HCT116 (cell line): Measurements from ENCODE around the gene SORL1. TPM values are rescaled to one million over a fixed set of nuclear protein-coding genes. Genes with fewer than 3 reads are reported as not detected.

ENCODE experiments used
- ATAC-seq: fragments of 200-7000 bp; cut with Tn5 transposase; 2 replicates; pipeline ENCODE4 v1.9.1; 2020; ENCODE audit warnings: mild to moderate bottlenecking, moderate library complexity
- BruUV-seq: library from RNA; stranded (reverse); fragments of 400-500 nt; replicated peaks from 2 replicates; lab custom pipeline; 2021; lab: Mats Ljungman, UMichigan
- CTCF ChIA-PET: fragments of 300-600 bp; sonication (Branson Sonifier 250); formaldehyde crosslinking; loops from one replicate; lab custom pipeline; 2021; ENCODE audit warnings: antibody characterized with exemption; lab: Charles Lee
- POLR2A ChIA-PET: fragments of 300-600, 350-600 bp; sonication (Branson Sonifier 250); formaldehyde crosslinking; loops from one replicate; lab custom pipeline; 2021; ENCODE audit warnings: antibody characterized with exemption; lab: Charles Lee
- RAD21 ChIA-PET, 2 experiments: fragments of 300-600 bp; sonication (Branson Sonifier 250); formaldehyde crosslinking; loops; one replicate each; lab custom pipeline; 2023; ENCODE audit warnings: low total read pairs in 2 of 2; ENCODE audit not compliant: uncharacterized antibody in 2 of 2, unreplicated experiment in 2 of 2, low non-redundant PET in 1 of 2; lab: Charles Lee
- DNase-seq: peaks from one replicate; pipeline ENCODE4 v3.0.0-alpha.2; 2010; ENCODE audit warnings: low read depth, low spot score
- H2AFZ ChIP-seq: fragments of 200-600 bp; shearing (Covaris generic), sonication (generic); 2 replicates; pipeline ENCODE4 v1.6.1; 2017; ENCODE audit warnings: low read depth, mixed run types, mixed read lengths, antibody characterized with exemption, low read length; ENCODE audit not compliant: poor library complexity, severe bottlenecking
- H3K27ac ChIP-seq: 2 replicates; pipeline ENCODE4 v1.5.1; 2012; ENCODE audit warnings: low read depth, low read length
- H3K27me3 ChIP-seq: fragments of 200-600 bp; sonication (generic); 2 replicates; pipeline ENCODE4 v1.6.1; 2016; ENCODE audit warnings: mixed run types, low read length, mixed read lengths; ENCODE audit not compliant: insufficient read depth
- H3K36me3 ChIP-seq, 2 experiments: fragments of 200-500 bp in 1 of 2; fragments of 200-600 bp in 1 of 2; sonication (Bioruptor generic) in 1 of 2; sonication (generic) in 1 of 2; 2 replicates each; pipeline versions ENCODE4 v1.5.1 to v1.6.1; 2014 to 2016; ENCODE audit warnings: low read length in 2 of 2, inconsistent platforms in 1 of 2, mixed read lengths in 1 of 2, mixed run types in 1 of 2; ENCODE audit not compliant: insufficient read depth in 2 of 2, control insufficient read depth in 1 of 2
- H3K4me1 ChIP-seq, 2 experiments: fragments of 200-600 bp in 1 of 2; sonication (generic) in 1 of 2; 2 replicates each; pipeline versions ENCODE4 v1.5.1 to v1.6.1; 2012 to 2017; ENCODE audit warnings: low read length in 2 of 2, inconsistent platforms in 1 of 2, mild to moderate bottlenecking in 1 of 2, mixed read lengths in 1 of 2, mixed run types in 1 of 2, moderate library complexity in 1 of 2; ENCODE audit not compliant: insufficient read depth in 2 of 2, control insufficient read depth in 1 of 2
- H3K4me2 ChIP-seq: fragments of 200-600 bp; sonication (generic); 2 replicates; pipeline ENCODE4 v1.6.1; 2017; ENCODE audit warnings: mixed run types, low read length, mixed read lengths
- H3K4me3 ChIP-seq, 2 experiments: fragments of 200-600 bp in 1 of 2; sonication (generic) in 1 of 2; replicated peaks in 1 of 2; 2 replicates each; pipeline ENCODE4 v1.5.1; 2011 to 2016; ENCODE audit warnings: low read length in 2 of 2, control low read depth in 1 of 2, low read depth in 1 of 2, mild to moderate bottlenecking in 1 of 2, mixed read lengths in 1 of 2, mixed run types in 1 of 2
- H3K79me2 ChIP-seq: fragments of 200-600 bp; sonication (generic); 2 replicates; pipeline ENCODE4 v1.6.1; 2017; ENCODE audit warnings: mild to moderate bottlenecking, mixed run types, low read length, moderate library complexity, mixed read lengths; ENCODE audit not compliant: insufficient read depth
- H3K9ac ChIP-seq: fragments of 200-600 bp; sonication (generic); 2 replicates; pipeline ENCODE4 v1.6.1; 2016; ENCODE audit warnings: low read length, mixed read lengths
- H3K9me2 ChIP-seq: fragments of 200-600 bp; sonication (generic), shearing (Covaris generic); 2 replicates; pipeline ENCODE4 v1.6.1; 2017; ENCODE audit warnings: mixed run types, mild to moderate bottlenecking, moderate library complexity; ENCODE audit not compliant: insufficient read depth
- H3K9me3 ChIP-seq, 2 experiments: fragments of 200-500 bp in 1 of 2; fragments of 200-600 bp in 1 of 2; sonication (Bioruptor generic) in 1 of 2; sonication (generic) in 1 of 2; 2 replicates each; pipeline ENCODE4 v1.6.1; 2014 to 2017; ENCODE audit warnings: low read length in 2 of 2, mixed read lengths in 2 of 2, inconsistent platforms in 1 of 2, low read depth in 1 of 2, mild to moderate bottlenecking in 1 of 2, mixed run types in 1 of 2, moderate library complexity in 1 of 2; ENCODE audit not compliant: control insufficient read depth in 1 of 2, insufficient read depth in 1 of 2
- H4K20me1 ChIP-seq: fragments of 200-600 bp; sonication (generic), shearing (Covaris generic); 2 replicates; pipeline ENCODE4 v1.6.1; 2017; ENCODE audit warnings: mixed run types, mild to moderate bottlenecking, moderate library complexity; ENCODE audit not compliant: insufficient read depth
- CBX3 ChIP-seq: IDR thresholded peaks from 2 replicates; pipeline ENCODE4 v1.6.1; 2012; ENCODE audit warnings: low read depth
- EZH2 ChIP-seq: fragments of 200-600 bp; sonication (generic); IDR thresholded peaks from 2 replicates; pipeline ENCODE4 v1.6.1; 2017; ENCODE audit warnings: antibody characterized with exemption, mixed run types
- POLR2A ChIP-seq: IDR thresholded peaks from 2 replicates; pipeline ENCODE4 v1.7.0; 2011; ENCODE audit warnings: borderline replicate concordance; ENCODE audit not compliant: insufficient read depth, insufficient read length; ENCODE audit errors: extremely low read depth
- SP1 ChIP-seq: IDR thresholded peaks from 2 replicates; pipeline ENCODE4 v1.6.1; 2012; ENCODE audit warnings: low read depth
- YY1 ChIP-seq: IDR thresholded peaks from 2 replicates; pipeline ENCODE4 v1.6.1; 2011; ENCODE audit warnings: low read length, low read depth, moderate library complexity, mild to moderate bottlenecking; ENCODE audit not compliant: insufficient replicate concordance; ENCODE audit errors: extremely low read depth
- ZNF274 ChIP-seq: fragments of 200-500 bp; sonication (Bioruptor generic); IDR thresholded peaks from 2 replicates; pipeline ENCODE4 v1.6.1; 2014; ENCODE audit warnings: mild to moderate bottlenecking, low read depth, low read length, inconsistent platforms
- intact Hi-C: fragments of 100-400 bp; cut with micrococcal nuclease; formaldehyde crosslinking; loops from 2 replicates; pipeline ENCODE4 v1.10.0; 2022
- total RNA-seq: library from RNA; stranded (reverse); gene quantifications from one replicate; pipeline ENCODE4 v1.2.1, GENCODE V29; 2021; ENCODE audit not compliant: unreplicated experiment
- TF ChIP-seq, protein P1 (sequence below): IDR thresholded peaks from 2 replicates; pipeline ENCODE4 v1.6.1; 2011; ENCODE audit warnings: mild to moderate bottlenecking, low read length, moderate library complexity; ENCODE audit not compliant: insufficient replicate concordance; ENCODE audit errors: extremely low read depth
- TF ChIP-seq, protein P2 (sequence below): IDR thresholded peaks from 2 replicates; pipeline ENCODE4 v1.6.1; 2012

Gene SORL1
- total RNA-seq, 1 experiment from 2014 or later, result 17.4 TPM

DNA sequence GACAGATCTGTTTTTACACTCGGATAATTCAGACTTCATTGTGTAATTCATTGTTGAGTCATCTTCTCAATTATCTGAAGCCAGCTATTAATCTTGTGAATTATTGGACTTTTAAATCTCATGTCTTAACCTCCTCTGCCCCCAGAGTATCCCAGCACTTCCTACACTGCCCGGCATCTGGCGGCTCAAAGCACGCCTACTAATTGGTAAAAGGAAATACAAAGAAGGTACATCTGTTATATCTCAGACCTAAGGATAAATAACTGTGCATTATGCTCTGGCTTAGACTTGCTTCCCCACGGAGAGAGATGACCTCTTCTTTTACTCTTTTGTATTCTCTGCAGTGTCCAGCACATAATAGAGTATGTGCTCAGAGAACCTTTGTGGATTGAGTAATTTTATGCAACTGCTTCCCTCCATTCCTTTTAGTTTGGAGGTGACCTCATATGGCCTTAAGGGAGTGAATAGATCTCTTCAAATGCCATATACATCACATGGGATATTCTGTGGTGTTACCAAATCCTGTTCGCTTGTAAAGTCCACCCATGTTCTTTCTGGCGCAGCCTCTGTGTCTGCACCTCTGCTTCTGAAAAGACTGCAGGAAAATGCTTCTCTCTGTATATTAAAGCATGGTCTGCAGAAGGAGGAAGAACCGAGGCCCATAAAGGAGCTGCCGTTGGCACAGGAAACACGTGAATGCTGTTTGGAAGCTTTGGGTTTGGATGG, 126.3 kb downstream of the SORL1 start:
- Histone ChIP-seq H2AFZ (no peak overlapping the region), H3K9me2 (no peaks in the 10 kb centered on the region), H3K9me3 (no peaks in the 10 kb centered on the region), H3K9ac (no peak overlapping the region), H3K79me2 (no peaks in the 10 kb centered on the region), H3K4me3 (no peak overlapping the region), H3K4me2 (no peak overlapping the region), H3K27ac (no peak overlapping the region), H3K27me3 (no peaks in the 10 kb centered on the region), H4K20me1 (no peaks in the 10 kb centered on the region), H3K4me1 (no peaks in the 10 kb centered on the region)
- ChIA-PET CTCF (no interaction called here), POLR2A (no interaction called here)
- no peak for DNase-seq
- intact Hi-C loops, result no loop called here
- no peak for ATAC-seq
- BruUV-seq, result no TSS peak
- TF ChIP-seq, protein P1, sequence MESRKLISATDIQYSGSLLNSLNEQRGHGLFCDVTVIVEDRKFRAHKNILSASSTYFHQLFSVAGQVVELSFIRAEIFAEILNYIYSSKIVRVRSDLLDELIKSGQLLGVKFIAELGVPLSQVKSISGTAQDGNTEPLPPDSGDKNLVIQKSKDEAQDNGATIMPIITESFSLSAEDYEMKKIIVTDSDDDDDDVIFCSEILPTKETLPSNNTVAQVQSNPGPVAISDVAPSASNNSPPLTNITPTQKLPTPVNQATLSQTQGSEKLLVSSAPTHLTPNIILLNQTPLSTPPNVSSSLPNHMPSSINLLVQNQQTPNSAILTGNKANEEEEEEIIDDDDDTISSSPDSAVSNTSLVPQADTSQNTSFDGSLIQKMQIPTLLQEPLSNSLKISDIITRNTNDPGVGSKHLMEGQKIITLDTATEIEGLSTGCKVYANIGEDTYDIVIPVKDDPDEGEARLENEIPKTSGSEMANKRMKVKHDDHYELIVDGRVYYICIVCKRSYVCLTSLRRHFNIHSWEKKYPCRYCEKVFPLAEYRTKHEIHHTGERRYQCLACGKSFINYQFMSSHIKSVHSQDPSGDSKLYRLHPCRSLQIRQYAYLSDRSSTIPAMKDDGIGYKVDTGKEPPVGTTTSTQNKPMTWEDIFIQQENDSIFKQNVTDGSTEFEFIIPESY, result no peak
- TF ChIP-seq, all 23 proteins: peak for 0
- RAD21 ChIA-PET, result no interaction called here
- no peaks in the 10 kb centered on the region for H3K36me3 ChIP-seq

DNA sequence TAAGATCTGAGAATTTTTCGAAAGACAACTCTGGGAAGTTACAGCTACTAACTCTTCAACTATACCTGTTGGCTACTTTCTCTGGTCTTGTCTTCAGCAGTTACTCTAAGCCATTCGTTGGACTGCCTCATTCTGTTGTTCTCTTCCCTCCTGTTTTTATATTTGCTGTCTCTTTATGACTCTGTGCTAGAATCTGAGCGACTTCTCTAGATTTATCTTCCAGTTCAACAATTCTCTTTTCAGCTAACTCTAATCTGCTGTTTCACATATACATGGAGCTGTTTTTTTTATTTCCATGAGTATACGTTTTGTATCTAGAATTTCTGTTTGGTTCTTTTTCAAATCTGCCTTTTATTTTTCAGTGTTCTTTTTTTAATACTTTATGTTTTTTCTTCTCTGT, 128.0 kb downstream of the SORL1 start:
- H3K27ac ChIP-seq, result no peak overlapping the region
- H4K20me1 ChIP-seq, result no peaks in the 10 kb centered on the region
- H3K79me2 ChIP-seq, result no peaks in the 10 kb centered on the region
- no peak overlapping the region for H3K9ac ChIP-seq
- intact Hi-C loops, result no loop called here
- no peaks in the 10 kb centered on the region for H3K9me3 ChIP-seq
- no peak overlapping the region for H2AFZ ChIP-seq
- H3K4me3 ChIP-seq, result no peak overlapping the region
- ChIA-PET RAD21 (no interaction called here), CTCF (no interaction called here), POLR2A (no interaction called here)
- no peaks in the 10 kb centered on the region for H3K27me3 ChIP-seq
- no peak for ATAC-seq
- BruUV-seq, result no TSS peak
- H3K9me2 ChIP-seq, result no peaks in the 10 kb centered on the region
- no peaks in the 10 kb centered on the region for H3K4me1 ChIP-seq
- no peak overlapping the region for H3K4me2 ChIP-seq
- no peak for DNase-seq
- H3K36me3 ChIP-seq, result no peaks in the 10 kb centered on the region
- TF ChIP-seq, protein P2, sequence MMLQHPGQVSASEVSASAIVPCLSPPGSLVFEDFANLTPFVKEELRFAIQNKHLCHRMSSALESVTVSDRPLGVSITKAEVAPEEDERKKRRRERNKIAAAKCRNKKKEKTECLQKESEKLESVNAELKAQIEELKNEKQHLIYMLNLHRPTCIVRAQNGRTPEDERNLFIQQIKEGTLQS, result no peak
- TF ChIP-seq ZNF274, result no peak
- TF ChIP-seq EZH2, result no peak
- TF ChIP-seq, protein P1, result no peak
- no peak for TF ChIP-seq CBX3
- TF ChIP-seq YY1, result no peak
- no peak for TF ChIP-seq POLR2A
- TF ChIP-seq SP1, result no peak
